Activated CD8-positive, alpha-beta memory T cell treated with anti-CD3 and anti-CD28 coated beads for 36 hours (primary cell): ENCODE results near the gene MFSD12. TPM values are rescaled to one million over a fixed set of nuclear protein-coding genes. Genes with fewer than 3 reads are reported as not detected.

Experiments used
- total RNA-seq, 2 experiments: library from RNA; stranded (reverse); gene quantifications; one replicate each; pipeline ENCODE4 v1.2.3, GENCODE V29; 2021

The MFSD12 gene
- total RNA-seq, 2 experiments from 2014 or later = 118 to 124 TPM

Other genes starting within 250 kb of the MFSD12 start
- 10 to 100 TPM; 17.7 to 19.3 TPM for gene NFIC, start 191.0 kb downstream of the MFSD12 start, total RNA-seq
- gene SMIM24, start 77.1 kb downstream of the MFSD12 start, total RNA-seq = under 1 TPM; 0.31 to 0.36 TPM
- not detected for gene SMIM44, start 74.1 kb downstream of the MFSD12 start, total RNA-seq
- 10 to 100 TPM; 18.8 to 21.4 TPM for gene DOHH, start 56.9 kb downstream of the MFSD12 start, total RNA-seq
- 10 to 100 TPM; 33.1 to 33.6 TPM for gene FZR1, start 51.3 kb downstream of the MFSD12 start, total RNA-seq
- gene TEKTIP1, start 18.4 kb downstream of the MFSD12 start, total RNA-seq = under 1 TPM; 0.67 to 0.78 TPM
- 10 to 100 TPM; 43.0 to 44.9 TPM for gene HMG20B, start 15.4 kb upstream of the MFSD12 start, total RNA-seq
- under 1 TPM; 0.44 to 0.67 TPM for gene GIPC3, start 27.9 kb upstream of the MFSD12 start, total RNA-seq
- gene TBXA2R, start 49.3 kb upstream of the MFSD12 start, total RNA-seq = 1 to 10 TPM; 2.7 to 3.4 TPM
- gene CACTIN, start 69.2 kb upstream of the MFSD12 start, total RNA-seq = 10 to 100 TPM; 36.7 to 38.1 TPM
- gene PIP5K1C, start 142.9 kb upstream of the MFSD12 start, total RNA-seq = 10 to 100 TPM; 29.6 to 30.3 TPM
- under 1 TPM; 0.63 to 0.94 TPM for gene TJP3, start 150.8 kb upstream of the MFSD12 start, total RNA-seq
- 10 to 100 TPM; 36.9 to 39.1 TPM for gene APBA3, start 204.1 kb upstream of the MFSD12 start, total RNA-seq
- 10 to 100 TPM; 83.1 to 88.8 TPM for gene MRPL54, start 205.1 kb upstream of the MFSD12 start, total RNA-seq
- gene RAX2, start 214.6 kb upstream of the MFSD12 start, total RNA-seq = not detected
- gene MATK, start 228.8 kb upstream of the MFSD12 start, total RNA-seq = 10 to 100 TPM; 36.1 to 39.3 TPM